Endothelial cell of umbilical vein (primary cell): ENCODE results near the gene LPAR6. TPM values are rescaled to one million over a fixed set of nuclear protein-coding genes. Genes with fewer than 3 reads are reported as not detected.

ENCODE experiments used
- BruUV-seq: library from RNA; stranded (reverse); fragments of 400-500 nt; replicated peaks from 2 replicates; lab custom pipeline; 2021; lab: Mats Ljungman, UMichigan
- CTCF ChIA-PET: fragments of 300-600, 350-600 bp; sonication (Branson Sonifier 250); formaldehyde crosslinking; loops from one replicate; lab custom pipeline; 2021; ENCODE audit warnings: antibody characterized with exemption, inconsistent platforms; lab: Charles Lee
- POLR2A ChIA-PET: fragments of 300-600, 350-600 bp; sonication (Branson Sonifier 250); formaldehyde crosslinking; loops from one replicate; lab custom pipeline; 2021; ENCODE audit warnings: antibody characterized with exemption, inconsistent platforms; lab: Charles Lee
- DNase-seq: peaks from one replicate; pipeline ENCODE4 v3.0.0-alpha.2; 2011; ENCODE audit warnings: low read depth, low spot score
- FAIRE-seq: peaks from 2 replicates; lab custom pipeline; 2011; peaks lifted over from hg19 to GRCh38; lab: Jason Lieb, UNC
- H2AFZ ChIP-seq: 2 replicates; pipeline ENCODE4 v1.6.0; 2012; ENCODE audit warnings: low read depth, low read length, control low read depth, inconsistent platforms
- H3K27ac ChIP-seq: 2 replicates; pipeline ENCODE4 v1.5.1; 2011; ENCODE audit warnings: low read depth, mild to moderate bottlenecking, control low read depth, low read length, moderate library complexity; ENCODE audit not compliant: insufficient read depth
- H3K27me3 ChIP-seq, 2 experiments: 2 replicates each; pipeline versions ENCODE4 v1.6.0 to v1.6.1; 2011; ENCODE audit warnings: low read length in 2 of 2, mixed read lengths in 1 of 2; ENCODE audit not compliant: control insufficient read depth in 2 of 2, insufficient read depth in 2 of 2
- H3K36me3 ChIP-seq, 2 experiments: 2 replicates in 1 of 2; 3 replicates in 1 of 2; pipeline ENCODE4 v1.5.1; 2011; ENCODE audit warnings: low read length in 2 of 2, mild to moderate bottlenecking in 1 of 2, moderate library complexity in 1 of 2; ENCODE audit not compliant: control insufficient read depth in 2 of 2, insufficient read depth in 2 of 2; ENCODE audit errors: extremely low read depth in 1 of 2
- H3K4me1 ChIP-seq: 3 replicates; pipeline ENCODE4 v1.5.1; 2011; ENCODE audit warnings: mild to moderate bottlenecking, low read length; ENCODE audit not compliant: control insufficient read depth, insufficient read depth; ENCODE audit errors: extremely low read depth
- H3K4me2 ChIP-seq: 2 replicates; pipeline ENCODE4 v1.6.1; 2011; ENCODE audit warnings: low read length, control low read depth, mixed read lengths; ENCODE audit not compliant: insufficient read depth
- H3K4me3 ChIP-seq, 3 experiments: fragments of 200-600 bp in 1 of 3; sonication (generic), shearing (Covaris generic) in 1 of 3; replicated peaks in 1 of 3; 2 replicates each; pipeline ENCODE4 v1.5.1; 2011 to 2016; ENCODE audit warnings: control low read depth in 3 of 3, low read length in 3 of 3, mild to moderate bottlenecking in 2 of 3, inconsistent platforms in 1 of 3, low read depth in 1 of 3, moderate library complexity in 1 of 3; ENCODE audit not compliant: insufficient read depth in 1 of 3
- H3K79me2 ChIP-seq: 2 replicates; pipeline ENCODE4 v1.6.0; 2012; ENCODE audit warnings: low read length, inconsistent platforms; ENCODE audit not compliant: control insufficient read depth, insufficient read depth
- H3K9ac ChIP-seq: replicated peaks from 2 replicates; pipeline ENCODE3; 2011; ENCODE audit warnings: low read length, control low read depth; ENCODE audit not compliant: insufficient read depth; ENCODE audit errors: extremely low read depth
- H3K9me1 ChIP-seq: replicated peaks from 3 replicates; pipeline ENCODE4 v1.6.0; 2011; ENCODE audit warnings: mild to moderate bottlenecking, low read length; ENCODE audit not compliant: control insufficient read depth, insufficient read depth; ENCODE audit errors: extremely low read depth
- H3K9me3 ChIP-seq: replicated peaks from 2 replicates; pipeline ENCODE4 v1.5.1; 2012; ENCODE audit warnings: low read length, inconsistent platforms; ENCODE audit not compliant: control insufficient read depth, insufficient read depth
- H4K20me1 ChIP-seq: replicated peaks from 2 replicates; pipeline ENCODE3; 2011; ENCODE audit warnings: mild to moderate bottlenecking, low read length; ENCODE audit not compliant: control insufficient read depth, insufficient read depth; ENCODE audit errors: extremely low read depth
- CTCF ChIP-seq, 2 donors: IDR thresholded peaks; 1 replicate in 1 of 2; 2 replicates in 1 of 2; pipeline ENCODE4 v1.5.1; 2011; ENCODE audit warnings: low read length in 2 of 2, mild to moderate bottlenecking in 2 of 2, moderate library complexity in 2 of 2, control low read depth in 1 of 2, inconsistent platforms in 1 of 2, low read depth in 1 of 2; ENCODE audit not compliant: insufficient read depth in 1 of 2; ENCODE audit errors: extremely low read depth in 1 of 2
- EZH2 ChIP-seq: IDR thresholded peaks from 2 replicates; pipeline ENCODE4 v1.6.1; 2012; ENCODE audit warnings: borderline replicate concordance, low read depth, mild to moderate bottlenecking, moderate library complexity, low read length, inconsistent platforms; ENCODE audit not compliant: severe bottlenecking
- FOS ChIP-seq: IDR thresholded peaks from 2 replicates; pipeline ENCODE4 v1.6.1; 2011; ENCODE audit warnings: mild to moderate bottlenecking, low read length, moderate library complexity, borderline replicate concordance; ENCODE audit not compliant: insufficient read depth
- GATA2 ChIP-seq: IDR thresholded peaks from 2 replicates; pipeline ENCODE4 v1.7.0; 2011; ENCODE audit warnings: low read depth, mild to moderate bottlenecking, moderate library complexity, mixed read lengths, low read length; ENCODE audit not compliant: insufficient read length, insufficient read depth
- JUN ChIP-seq: IDR thresholded peaks from 2 replicates; pipeline ENCODE4 v1.6.1; 2011; ENCODE audit warnings: borderline replicate concordance, low read depth; ENCODE audit not compliant: insufficient read length, insufficient read depth
- MAX ChIP-seq: IDR thresholded peaks from 2 replicates; pipeline ENCODE4 v1.6.1; 2011; ENCODE audit not compliant: insufficient read depth, insufficient read length
- MYC ChIP-seq: IDR thresholded peaks from one replicate; pipeline ENCODE4 v1.6.1; 2011; ENCODE audit warnings: mild to moderate bottlenecking, low read depth, low read length
- POLR2A ChIP-seq: IDR thresholded peaks from 2 replicates; pipeline ENCODE4 v1.6.1; 2012; ENCODE audit warnings: low read depth, mild to moderate bottlenecking, control low read depth, low read length
- POLR2AphosphoS5 ChIP-seq: IDR thresholded peaks from 2 replicates; pipeline ENCODE4 v1.6.1; 2012; ENCODE audit warnings: low read depth, mild to moderate bottlenecking, control low read depth, low read length, moderate library complexity; ENCODE audit not compliant: insufficient read depth
- dilution Hi-C: fragments of 300-500 bp; cut with MboI; formaldehyde crosslinking; loops from one replicate; pipeline ENCODE4 v1.15.0; 2019; ENCODE audit warnings: low sequenced_read_pairs; ENCODE audit not compliant: extremely low pct_ligation_motif_present
- intact Hi-C: fragments of 100-400 bp; cut with micrococcal nuclease; formaldehyde crosslinking; loops from one replicate; pipeline ENCODE4 v1.10.0; 2022
- polyA plus RNA-seq, 4 experiments: library from polyadenylated mRNA; depleted of rRNA in 3 of 4; stranded (reverse) in 3 of 4; unstranded in 1 of 4; fragments of >200 nt; gene quantifications; 2 replicates each; pipeline versions ENCODE4 v1.2.1 to v1.2.3, GENCODE V29; 2011 to 2012; ENCODE audit warnings: missing spikeins in 1 of 4
- total RNA-seq: library from RNA; stranded (reverse); gene quantifications from 2 replicates; pipeline ENCODE4 v1.2.3, GENCODE V29; 2021

The LPAR6 gene
- total and polyA plus RNA-seq, 2 donors (not counting 3 experiments of a cell fraction or from before 2014, with no cell fraction given), result 14.5 to 22.9 TPM

DNA sequence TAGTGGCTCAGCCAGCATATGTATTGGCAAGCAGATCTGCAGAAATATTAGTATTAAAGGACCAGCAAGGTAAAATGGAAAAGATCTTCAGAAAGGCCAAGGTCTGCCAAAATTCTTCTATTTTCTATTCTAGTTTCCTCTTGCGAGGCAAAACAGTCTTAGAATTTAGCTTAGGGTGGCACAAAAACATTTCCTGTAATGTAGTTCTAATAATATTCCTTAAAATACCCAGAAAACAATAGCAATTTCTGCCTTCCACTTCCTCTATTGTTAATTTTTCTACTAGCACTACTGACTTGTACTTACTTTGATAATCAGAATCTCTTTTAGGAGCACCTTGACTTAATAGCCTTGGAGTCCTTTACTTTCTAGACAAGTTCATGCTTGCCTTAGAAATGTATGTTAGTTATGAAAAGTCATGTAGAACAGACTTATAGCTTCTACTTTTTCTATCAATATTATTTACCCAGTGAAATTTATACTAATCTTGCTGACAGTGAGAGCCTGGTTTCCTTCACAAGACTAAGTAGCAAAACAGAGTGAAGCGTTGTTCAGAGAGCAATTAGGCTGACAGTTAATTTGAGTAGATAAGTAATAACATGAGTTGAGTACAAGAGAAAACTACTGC lies 23.9 kb upstream of the LPAR6 start:
- TF ChIP-seq POLR2AphosphoS5, result no peak
- peaks cover 27% of the 10 kb centered on the region for H3K4me1 ChIP-seq
- H3K27ac ChIP-seq, result no peak overlapping the region
- POLR2A ChIA-PET, result interaction anchor here (0.6 kb wide), 1 partner anchor 24 kb away, joined by 3 read pairs; the partner anchor contains the start of gene LPAR6
- no peaks in the 10 kb centered on the region for H3K27me3 ChIP-seq
- H3K4me3 ChIP-seq, result peak overlapping the region in 1 of 3 experiments; percentile 1
- H3K9me1 ChIP-seq, result no peaks in the 10 kb centered on the region
- intact Hi-C loops, result loop anchor here (1.0 kb wide), 1 partner anchor 10 kb away; no protein-coding TSS in a partner anchor
- no peak overlapping the region for H3K9ac ChIP-seq
- H3K36me3 ChIP-seq, result no peaks in the 10 kb centered on the region
- no peaks in the 10 kb centered on the region for H3K79me2 ChIP-seq
- no peaks in the 10 kb centered on the region for H4K20me1 ChIP-seq
- dilution Hi-C loops, result no loop called here
- H3K9me3 ChIP-seq, result no peaks in the 10 kb centered on the region
- peak overlapping the region; percentile 75 for H3K4me2 ChIP-seq
- FAIRE-seq, result peak; percentile 80
- DNase-seq, result peak; percentile 69
- no TSS peak for BruUV-seq
- no peak overlapping the region for H2AFZ ChIP-seq
- CTCF ChIA-PET, result interaction anchor here (1.4 to 1.6 kb wide), 2 partner anchors 8 to 143 kb away, joined by 4 to 7 read pairs; no protein-coding TSS in a partner anchor

DNA sequence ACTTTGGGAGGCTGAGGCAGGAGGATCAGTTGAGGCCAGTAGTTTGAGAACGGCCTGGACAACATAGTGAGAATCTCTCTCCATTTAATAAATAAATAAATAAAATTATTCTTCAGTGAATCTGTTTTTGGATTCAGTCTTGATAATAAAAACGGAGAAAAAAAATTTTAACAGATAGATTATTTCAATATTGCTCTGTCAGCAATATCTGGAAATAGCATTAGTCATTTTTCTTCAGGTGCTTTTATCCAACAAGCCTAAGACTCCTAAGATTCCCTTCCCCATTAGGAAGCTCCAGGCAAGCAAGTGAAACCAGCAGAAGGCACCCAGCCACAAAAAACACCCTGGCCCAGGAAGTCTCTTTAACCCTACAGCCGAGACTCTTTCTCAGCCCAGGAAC lies 21.3 kb upstream of the LPAR6 start:
- Histone ChIP-seq H3K4me1 (peaks cover 32% of the 10 kb centered on the region), H3K79me2 (no peaks in the 10 kb centered on the region), H4K20me1 (no peaks in the 10 kb centered on the region), H3K27me3 (no peaks in the 10 kb centered on the region), H3K9me1 (no peaks in the 10 kb centered on the region), H3K27ac (no peak overlapping the region), H3K9ac (no peak overlapping the region), H3K4me2 (no peak overlapping the region), H3K4me3 (no peak overlapping the region), H3K36me3 (no peaks in the 10 kb centered on the region), H3K9me3 (no peaks in the 10 kb centered on the region), H2AFZ (no peak overlapping the region)
- CTCF ChIA-PET, result interaction anchor here (2.1 kb wide), 1 partner anchor 146 kb away, joined by 5 read pairs; no protein-coding TSS in a partner anchor
- dilution Hi-C loops, result no loop called here
- POLR2A ChIA-PET, result no interaction called here
- BruUV-seq, result no TSS peak
- DNase-seq (no peak), FAIRE-seq (no peak)
- no peak for TF ChIP-seq MAX
- TF ChIP-seq GATA2, result no peak
- no peak for TF ChIP-seq CTCF (IDR thresholded peaks at IDR 0.05; ENCODE audit: extremely low read depth in 1 of 2, insufficient read depth in 1 of 2, low read depth in 1 of 2, low read length in 2 of 2)
- no peak for TF ChIP-seq POLR2AphosphoS5
- no peak for TF ChIP-seq MYC
- no peak for TF ChIP-seq FOS
- no peak for TF ChIP-seq JUN
- no peak for TF ChIP-seq EZH2
- no peak for TF ChIP-seq POLR2A
- intact Hi-C loops, result no loop called here
